Dendritic cell treated with granulocyte-macrophage colony-stimulating factor and Interleukin-4, amounts not matched to agents 40 ng/mL and 50 ng/mL, for 4 days (primary cell): ENCODE measurements around the gene SYT7.

Source experiments
- H3K27ac Mint-ChIP-seq: one replicate; pipeline ENCODE4 v1.8.0; 2022; ENCODE audit warnings: mild to moderate bottlenecking, mixed read lengths
- H3K27me3 Mint-ChIP-seq: one replicate; pipeline ENCODE4 v1.8.0; 2022; ENCODE audit warnings: mild to moderate bottlenecking, mixed read lengths
- H3K36me3 Mint-ChIP-seq: one replicate; pipeline ENCODE4 v1.8.0; 2022; ENCODE audit warnings: low read depth, mixed read lengths
- H3K4me1 Mint-ChIP-seq: one replicate; pipeline ENCODE4 v1.8.0; 2022; ENCODE audit warnings: low read depth, mixed read lengths
- H3K4me3 Mint-ChIP-seq: one replicate; pipeline ENCODE4 v1.8.0; 2022; ENCODE audit warnings: mild to moderate bottlenecking, moderate library complexity, mixed read lengths
- H3K9me3 Mint-ChIP-seq: one replicate; pipeline ENCODE4 v1.8.0; 2022; ENCODE audit warnings: mixed read lengths
- intact Hi-C: fragments of 100-400 bp; cut with micrococcal nuclease; formaldehyde crosslinking; loops from one replicate; pipeline ENCODE4 v1.15.0; 2022

SYT7 gene

GRCh38 chr11:61549662-61550568 is 31.0 kb downstream of the SYT7 start:
- Mint-ChIP-seq H3K4me3 (no peak overlapping the region), H3K27me3 (peaks cover 63% of the 10 kb centered on the region), H3K9me3 (no peaks in the 10 kb centered on the region), H3K4me1 (peaks cover 8% of the 10 kb centered on the region), H3K36me3 (no peaks in the 10 kb centered on the region), H3K27ac (no peak overlapping the region)
- intact Hi-C loops: no loop called here

GRCh38 chr11:61549177-61549576 is 31.7 kb downstream of the SYT7 start:
- H3K4me3 Mint-ChIP-seq: no peak overlapping the region
- no peaks in the 10 kb centered on the region for H3K36me3 Mint-ChIP-seq
- peaks cover 58% of the 10 kb centered on the region for H3K27me3 Mint-ChIP-seq
- no peak overlapping the region for H3K27ac Mint-ChIP-seq
- H3K4me1 Mint-ChIP-seq: peaks cover 8% of the 10 kb centered on the region
- intact Hi-C loops: no loop called here
- H3K9me3 Mint-ChIP-seq: no peaks in the 10 kb centered on the region

GRCh38 chr11:61547246-61547645 is 33.6 kb downstream of the SYT7 start:
- no peaks in the 10 kb centered on the region for H3K9me3 Mint-ChIP-seq
- intact Hi-C loops: no loop called here
- peaks cover 3% of the 10 kb centered on the region for H3K4me1 Mint-ChIP-seq
- no peak overlapping the region for H3K27ac Mint-ChIP-seq
- no peak overlapping the region for H3K4me3 Mint-ChIP-seq
- H3K27me3 Mint-ChIP-seq: peaks cover 44% of the 10 kb centered on the region
- H3K36me3 Mint-ChIP-seq: no peaks in the 10 kb centered on the region

- Mint-ChIP-seq H3K4me1 (peaks cover 8% of the 10 kb centered on the region), H3K27ac (no peak overlapping the region), H3K27me3 (peaks cover 45% of the 10 kb centered on the region), H3K36me3 (no peaks in the 10 kb centered on the region), H3K4me3 (no peak overlapping the region), H3K9me3 (no peaks in the 10 kb centered on the region)
- intact Hi-C loops: no loop called here
These were observed 34.2 kb downstream of the SYT7 start for GRCh38 chr11:61546663-61547062.

GRCh38 chr11:61545921-61546320 is 35.0 kb downstream of the SYT7 start:
- Mint-ChIP-seq H3K4me1 (peaks cover 16% of the 10 kb centered on the region), H3K4me3 (no peak overlapping the region), H3K27ac (no peak overlapping the region), H3K36me3 (no peaks in the 10 kb centered on the region), H3K27me3 (peaks cover 47% of the 10 kb centered on the region), H3K9me3 (no peaks in the 10 kb centered on the region)
- intact Hi-C loops: no loop called here

- no peaks in the 10 kb centered on the region for H3K36me3 Mint-ChIP-seq
- no peak overlapping the region for H3K4me3 Mint-ChIP-seq
- H3K27me3 Mint-ChIP-seq: peaks cover 49% of the 10 kb centered on the region
- peaks cover 21% of the 10 kb centered on the region for H3K4me1 Mint-ChIP-seq
- no peaks in the 10 kb centered on the region for H3K9me3 Mint-ChIP-seq
- intact Hi-C loops: no loop called here
- H3K27ac Mint-ChIP-seq: no peak overlapping the region
These were observed 35.5 kb downstream of the SYT7 start for GRCh38 chr11:61545341-61545740.

- intact Hi-C loops: no loop called here
- H3K27me3 Mint-ChIP-seq: peaks cover 51% of the 10 kb centered on the region
- H3K9me3 Mint-ChIP-seq: no peaks in the 10 kb centered on the region
- no peak overlapping the region for H3K27ac Mint-ChIP-seq
- H3K4me1 Mint-ChIP-seq: peaks cover 21% of the 10 kb centered on the region
- no peaks in the 10 kb centered on the region for H3K36me3 Mint-ChIP-seq
- no peak overlapping the region for H3K4me3 Mint-ChIP-seq
These were observed 36.4 kb downstream of the SYT7 start for GRCh38 chr11:61544466-61544865.

GRCh38 chr11:61543606-61544306 is 37.1 kb downstream of the SYT7 start:
- H3K4me3 Mint-ChIP-seq: no peak overlapping the region
- no peaks in the 10 kb centered on the region for H3K36me3 Mint-ChIP-seq
- H3K4me1 Mint-ChIP-seq: peaks cover 21% of the 10 kb centered on the region
- no peak overlapping the region for H3K27ac Mint-ChIP-seq
- peaks cover 56% of the 10 kb centered on the region for H3K27me3 Mint-ChIP-seq
- intact Hi-C loops: no loop called here
- H3K9me3 Mint-ChIP-seq: no peaks in the 10 kb centered on the region

GRCh38 chr11:61542705-61543104 is 38.2 kb downstream of the SYT7 start:
- Mint-ChIP-seq H3K4me3 (no peak overlapping the region), H3K4me1 (peaks cover 21% of the 10 kb centered on the region), H3K9me3 (no peaks in the 10 kb centered on the region), H3K36me3 (no peaks in the 10 kb centered on the region), H3K27ac (no peak overlapping the region), H3K27me3 (peaks cover 47% of the 10 kb centered on the region)
- intact Hi-C loops: no loop called here

GRCh38 chr11:61542024-61542461 is 38.8 kb downstream of the SYT7 start:
- H3K27ac Mint-ChIP-seq: peak overlapping the region; percentile 46
- H3K27me3 Mint-ChIP-seq: peaks cover 43% of the 10 kb centered on the region
- no peaks in the 10 kb centered on the region for H3K36me3 Mint-ChIP-seq
- H3K9me3 Mint-ChIP-seq: no peaks in the 10 kb centered on the region
- intact Hi-C loops: no loop called here
- peaks cover 21% of the 10 kb centered on the region for H3K4me1 Mint-ChIP-seq
- H3K4me3 Mint-ChIP-seq: no peak overlapping the region

- H3K4me1 Mint-ChIP-seq: peaks cover 21% of the 10 kb centered on the region
- no peak overlapping the region for H3K4me3 Mint-ChIP-seq
- H3K27me3 Mint-ChIP-seq: peaks cover 41% of the 10 kb centered on the region
- intact Hi-C loops: no loop called here
- H3K27ac Mint-ChIP-seq: peak overlapping the region; percentile 46
- H3K9me3 Mint-ChIP-seq: no peaks in the 10 kb centered on the region
- no peaks in the 10 kb centered on the region for H3K36me3 Mint-ChIP-seq
These were observed 39.3 kb downstream of the SYT7 start for GRCh38 chr11:61541598-61541997.

- intact Hi-C loops: no loop called here
- H3K4me1 Mint-ChIP-seq: peaks cover 21% of the 10 kb centered on the region
- H3K4me3 Mint-ChIP-seq: no peak overlapping the region
- no peak overlapping the region for H3K27ac Mint-ChIP-seq
- no peaks in the 10 kb centered on the region for H3K36me3 Mint-ChIP-seq
- no peaks in the 10 kb centered on the region for H3K9me3 Mint-ChIP-seq
- H3K27me3 Mint-ChIP-seq: peaks cover 41% of the 10 kb centered on the region
These were observed 40.3 kb downstream of the SYT7 start for GRCh38 chr11:61540528-61540927.

GRCh38 chr11:61539831-61540357 is 41.0 kb downstream of the SYT7 start:
- H3K4me1 Mint-ChIP-seq: peaks cover 21% of the 10 kb centered on the region
- no peaks in the 10 kb centered on the region for H3K36me3 Mint-ChIP-seq
- no peaks in the 10 kb centered on the region for H3K9me3 Mint-ChIP-seq
- H3K27ac Mint-ChIP-seq: no peak overlapping the region
- peaks cover 42% of the 10 kb centered on the region for H3K27me3 Mint-ChIP-seq
- intact Hi-C loops: no loop called here
- no peak overlapping the region for H3K4me3 Mint-ChIP-seq

- no peaks in the 10 kb centered on the region for H3K36me3 Mint-ChIP-seq
- H3K4me3 Mint-ChIP-seq: no peak overlapping the region
- H3K9me3 Mint-ChIP-seq: no peaks in the 10 kb centered on the region
- peaks cover 42% of the 10 kb centered on the region for H3K27me3 Mint-ChIP-seq
- peaks cover 21% of the 10 kb centered on the region for H3K4me1 Mint-ChIP-seq
- intact Hi-C loops: no loop called here
- H3K27ac Mint-ChIP-seq: no peak overlapping the region
These were observed 41.9 kb downstream of the SYT7 start for GRCh38 chr11:61539006-61539405.
